ENCODE measurements around the gene TMPRSS12.
"Not testable (repeated sequence)": the region's sequence is repeated elsewhere in the genome, so short reads cannot be mapped to it uniquely, and the experiment has no call there.

TMPRSS12 gene

DNA sequence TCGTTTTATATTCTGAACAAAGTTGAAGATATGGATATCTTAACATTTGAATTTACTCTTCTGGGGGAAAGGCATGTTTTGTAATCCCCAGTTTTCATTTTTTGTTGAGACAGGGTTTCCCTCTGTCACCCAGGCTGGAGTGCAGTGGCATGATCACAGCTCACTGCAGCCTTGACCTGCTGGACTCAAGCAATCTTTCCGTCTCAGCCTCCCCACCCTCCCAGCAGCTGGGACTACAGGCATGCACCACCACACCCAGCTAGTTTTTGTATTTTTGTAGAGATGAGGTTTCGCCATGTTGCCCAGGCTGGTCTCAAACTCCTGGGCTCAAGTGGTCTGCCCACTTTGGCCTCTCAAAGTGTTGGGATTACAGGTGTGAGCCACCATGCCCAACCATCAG is 84.2 kb downstream of the TMPRSS12 start:
- not testable (repeated sequence) for DNase-seq

GRCh38 chr12:50927356-50927755 is 84.6 kb downstream of the TMPRSS12 start:
- no peak for DNase-seq

GRCh38 chr12:50927766-50928224 is 85.1 kb downstream of the TMPRSS12 start:
- no peak for DNase-seq

GRCh38 chr12:50928392-50928791 is 85.7 kb downstream of the TMPRSS12 start:
- DNase-seq = no peak

DNA sequence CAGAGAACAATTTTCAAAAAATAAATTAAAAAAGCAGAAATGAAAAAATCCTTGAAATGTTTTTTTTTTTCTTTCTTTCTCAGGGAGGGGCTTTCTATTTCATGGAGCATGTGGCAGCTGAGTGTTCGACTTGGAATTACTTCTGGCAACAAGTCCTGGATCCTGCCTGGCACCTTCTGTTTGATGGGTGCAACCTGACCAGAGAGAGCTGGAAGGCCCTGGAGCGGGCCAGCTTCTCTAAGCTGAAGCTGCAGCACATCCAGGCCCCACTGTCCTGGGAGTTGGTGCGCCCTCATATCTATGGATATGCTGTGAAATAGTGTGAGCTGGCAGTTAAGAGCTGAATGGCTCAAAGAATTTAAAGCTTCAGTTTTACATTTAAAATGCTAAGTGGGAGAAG is 87.1 kb downstream of the TMPRSS12 start:
- DNase-seq = no peak

DNA sequence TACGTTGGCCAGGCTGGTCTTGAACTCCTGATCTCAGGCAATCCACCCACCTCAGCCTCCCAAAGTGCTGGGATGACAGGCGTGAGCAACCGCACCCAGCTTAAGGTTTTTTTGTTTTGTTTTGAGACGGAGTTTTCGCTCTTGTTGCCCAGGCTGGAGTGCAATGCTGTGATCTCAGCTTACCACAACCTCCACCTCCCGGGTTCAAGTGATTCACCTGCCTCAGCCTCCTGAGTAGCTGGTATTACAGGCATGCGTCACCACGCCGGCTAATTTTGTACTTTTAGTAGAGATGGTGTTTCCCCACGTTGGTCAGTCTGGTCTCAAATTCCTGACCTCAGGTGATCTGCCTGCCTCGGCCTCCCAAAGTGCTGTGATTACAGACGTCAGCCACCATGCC is 87.8 kb downstream of the TMPRSS12 start:
- DNase-seq = not testable (repeated sequence)

DNA sequence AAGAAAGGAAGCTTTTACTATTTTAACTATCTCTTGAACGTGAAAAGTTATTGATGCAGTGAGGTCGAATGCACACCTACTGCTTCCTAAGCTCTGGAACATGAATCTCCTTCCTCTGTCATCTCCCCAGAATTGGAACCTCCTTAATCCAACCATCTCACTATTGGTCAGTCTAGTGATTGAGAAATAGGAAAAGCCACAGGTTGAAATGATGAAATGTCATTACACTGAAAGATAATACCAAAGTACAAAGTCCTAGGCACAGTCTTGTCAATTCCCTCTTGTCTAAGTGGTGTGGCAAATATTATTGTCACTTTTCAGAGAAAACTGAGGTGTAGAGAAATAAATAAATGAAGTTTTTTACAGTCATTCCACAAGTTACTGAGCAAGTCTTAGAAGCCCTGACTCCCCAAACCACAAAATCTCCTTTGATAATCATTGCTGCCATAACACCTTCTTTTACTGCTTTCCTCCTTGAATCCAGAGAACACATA is 90.1 kb downstream of the TMPRSS12 start:
- no peak for DNase-seq

DNA sequence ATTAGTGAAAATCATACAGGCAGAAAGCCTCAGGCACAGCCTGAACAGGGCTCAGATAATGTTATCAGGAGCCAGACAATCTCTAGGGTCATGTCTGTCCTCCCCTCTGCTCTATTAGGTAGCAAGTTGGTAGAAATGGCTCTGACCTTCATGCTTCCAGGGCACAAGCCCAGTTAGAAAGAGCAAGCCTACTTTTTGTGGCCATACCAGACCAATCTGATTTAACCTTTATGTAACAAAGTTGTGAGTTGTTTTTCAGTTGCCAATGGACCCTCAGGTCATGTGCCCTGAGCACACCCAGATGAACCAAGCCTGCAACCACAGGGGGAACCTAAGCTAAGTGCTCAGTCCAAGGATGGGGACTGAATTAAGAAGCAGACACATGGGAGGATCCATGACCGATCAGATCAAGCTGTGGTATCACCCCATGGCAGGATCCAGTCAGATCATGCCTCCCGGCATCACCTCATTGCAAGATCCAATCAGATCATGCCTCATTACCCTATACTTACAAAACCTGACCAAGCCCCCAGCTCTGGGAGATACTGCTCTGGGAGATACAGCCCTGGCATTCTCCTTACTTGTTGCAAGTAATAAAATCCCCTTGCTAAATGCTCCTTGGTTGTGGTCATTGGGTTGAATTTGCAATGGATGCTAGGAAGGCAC is 90.9 kb downstream of the TMPRSS12 start:
- DNase-seq = no peak

DNA sequence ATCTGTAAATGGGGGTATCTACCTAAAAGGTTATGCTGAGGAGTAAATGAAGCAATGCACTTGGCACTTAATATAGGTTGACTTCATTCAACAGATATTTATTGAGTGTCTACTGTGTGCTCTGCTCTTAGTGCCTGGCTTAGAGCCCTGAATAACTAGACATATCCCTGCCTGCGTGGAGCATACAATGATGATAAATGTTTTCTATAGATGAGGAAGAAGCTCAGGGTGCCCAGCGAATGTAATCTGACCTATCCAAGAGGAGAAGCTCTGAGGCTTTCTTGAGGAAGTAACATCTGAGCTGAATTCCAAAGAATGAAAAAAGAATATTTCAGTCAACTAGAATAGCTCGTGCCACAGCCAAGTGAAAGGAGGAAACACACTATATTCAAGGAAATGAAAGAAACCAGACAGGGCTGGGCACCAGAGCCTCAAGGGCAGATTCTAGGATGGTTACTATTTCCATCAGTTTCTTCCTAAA is 91.7 kb downstream of the TMPRSS12 start:
- no peak for DNase-seq

DNA sequence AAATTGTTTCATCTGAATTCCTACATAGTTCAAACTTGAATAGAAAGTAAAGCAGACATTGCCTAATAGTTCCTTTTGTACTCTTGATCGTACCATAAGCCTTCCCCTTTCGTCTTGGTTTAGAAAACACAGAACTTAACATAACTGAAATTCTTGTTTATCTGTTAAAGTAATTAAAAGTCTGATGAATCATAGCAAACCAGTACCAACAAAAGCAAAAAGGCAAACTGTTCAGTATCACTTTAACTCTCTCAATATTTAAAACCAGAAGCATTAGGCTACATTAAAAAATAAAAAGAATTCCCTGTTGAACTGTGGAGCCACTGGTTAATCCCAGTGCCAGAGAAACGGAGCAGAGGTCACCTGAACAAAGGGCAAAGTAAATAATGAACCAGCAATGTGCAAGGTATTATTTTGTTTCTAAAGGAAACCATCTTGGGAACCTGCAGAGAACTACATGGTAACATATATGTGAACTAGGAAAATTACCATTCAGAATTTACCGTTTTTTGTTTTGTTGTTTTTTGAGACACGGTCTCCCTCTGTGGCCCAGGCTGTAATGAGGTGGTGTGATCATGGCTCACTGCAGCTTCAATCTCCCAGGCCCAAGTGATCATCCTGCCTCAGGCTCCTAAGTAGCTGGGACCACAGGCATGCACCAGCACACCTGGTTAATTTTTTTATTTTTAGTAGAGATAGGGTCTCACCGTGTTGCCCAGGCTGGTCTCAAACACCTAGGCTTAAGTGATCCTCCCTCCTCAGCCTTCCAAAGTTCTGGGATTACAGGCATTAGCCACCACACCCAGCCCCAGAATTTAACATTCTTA is 92.5 kb downstream of the TMPRSS12 start:
- DNase-seq = no peak

DNA sequence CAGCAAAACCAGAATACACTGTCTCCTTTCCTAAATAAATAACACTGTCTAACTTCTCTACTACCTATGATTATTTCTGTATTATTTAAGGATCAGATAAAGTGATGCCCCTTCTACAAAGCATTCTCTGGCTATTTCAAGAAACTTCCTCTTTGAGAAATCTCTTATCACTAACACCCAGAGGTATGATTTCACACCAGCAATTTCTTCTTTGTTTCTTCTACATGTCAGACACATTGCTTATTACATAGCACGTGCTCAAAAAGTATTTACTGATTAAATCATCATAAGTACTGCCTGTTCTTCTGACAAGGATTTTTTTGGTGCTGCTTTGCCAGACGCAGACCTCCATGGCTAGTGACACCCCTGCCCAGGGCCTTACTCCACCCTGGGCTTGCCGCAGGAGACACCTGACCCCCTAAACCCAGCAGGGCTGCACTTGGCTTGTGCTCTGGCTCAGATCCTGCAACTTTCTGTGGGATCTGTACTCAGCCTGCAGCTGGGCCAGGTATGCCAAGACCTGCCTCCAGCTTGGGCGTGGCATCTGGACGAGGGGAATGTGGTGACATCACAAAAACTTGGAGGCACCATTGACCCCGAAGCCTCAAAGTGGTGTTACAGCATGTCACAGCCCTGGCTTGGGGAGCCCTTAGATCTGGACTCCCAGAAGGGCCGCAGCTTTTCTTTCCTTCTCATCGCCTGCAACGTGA is 94.2 kb downstream of the TMPRSS12 start:
- DNase-seq = no peak

All from T-helper 2 cell (primary cell).